HUES64 (cell line): ENCODE results near the gene SIK2.

Experiments
- H3K27ac ChIP-seq: 2 replicates; pipeline ENCODE4 v1.7.0; 2013; ENCODE audit warnings: low read depth, low read length, inconsistent platforms
- H3K27me3 ChIP-seq: 2 replicates; pipeline ENCODE4 v1.6.1; 2013; ENCODE audit warnings: mild to moderate bottlenecking, low read length; ENCODE audit not compliant: insufficient read depth
- H3K36me3 ChIP-seq: 2 replicates; pipeline ENCODE4 v1.6.1; 2013; ENCODE audit warnings: mild to moderate bottlenecking, low read length; ENCODE audit not compliant: insufficient read depth
- H3K4me1 ChIP-seq: 2 replicates; pipeline ENCODE4 v1.6.1; 2013; ENCODE audit warnings: mild to moderate bottlenecking, low read length, moderate library complexity; ENCODE audit not compliant: insufficient read depth
- H3K4me3 ChIP-seq: 2 replicates; pipeline ENCODE4 v1.5.1; 2013; ENCODE audit warnings: mild to moderate bottlenecking, low read length, moderate library complexity
- H3K9ac ChIP-seq: 2 replicates; pipeline ENCODE4 v1.6.1; 2013; ENCODE audit warnings: mild to moderate bottlenecking, low read depth, low read length
- H3K9me3 ChIP-seq: 2 replicates; pipeline ENCODE4 v1.6.1; 2013; ENCODE audit warnings: low read depth, low read length; ENCODE audit not compliant: insufficient read depth
- WGBS: fragments of 150-250, 120-280 bp; methylation state at CpG from one replicate; pipeline ENCODE4 v1.1.7; 2013; ENCODE audit warnings: missing lambda C conversion rate; 5-methylcytosine and 5-hydroxymethylcytosine counted together

SIK2 gene

GRCh38 chr11:111777094-111778046 lies 175.1 kb downstream of the SIK2 start:
- no peak overlapping the region for H3K9ac ChIP-seq
- no peaks in the 10 kb centered on the region for H3K4me1 ChIP-seq
- 95% methylated on average over 4 of the region's 4 CpGs for WGBS
- no peak overlapping the region for H3K27ac ChIP-seq
- no peaks in the 10 kb centered on the region for H3K36me3 ChIP-seq
- H3K4me3 ChIP-seq: no peak overlapping the region
- no peaks in the 10 kb centered on the region for H3K27me3 ChIP-seq
- H3K9me3 ChIP-seq: no peaks in the 10 kb centered on the region

- WGBS: 89% methylated on average over 3 of the region's 3 CpGs
- Histone ChIP-seq H3K27ac (no peak overlapping the region), H3K9me3 (no peaks in the 10 kb centered on the region), H3K9ac (no peak overlapping the region), H3K27me3 (no peaks in the 10 kb centered on the region), H3K4me1 (no peaks in the 10 kb centered on the region), H3K36me3 (no peaks in the 10 kb centered on the region), H3K4me3 (no peak overlapping the region)
Observed at GRCh38 chr11:111778047-111778558, 175.9 kb downstream of the SIK2 start.

DNA sequence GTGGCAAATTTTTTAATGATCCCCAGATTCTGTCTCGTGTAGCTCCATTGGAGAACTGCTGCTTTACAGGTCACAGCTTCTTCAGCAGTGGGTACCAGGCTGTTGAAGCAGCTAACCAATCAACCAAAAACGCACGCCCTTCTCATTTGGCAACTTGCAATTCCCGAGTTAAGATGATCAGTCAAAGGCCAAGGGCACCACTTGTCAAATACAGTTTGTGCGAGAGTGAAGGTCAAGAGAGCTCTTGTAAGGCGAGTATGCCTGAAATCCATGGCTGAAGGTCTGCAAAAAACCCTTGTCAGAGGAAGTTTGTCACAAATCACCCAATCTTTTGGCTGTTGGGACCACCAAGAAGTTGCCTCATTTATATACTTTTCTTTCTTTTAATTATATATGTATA lies 176.9 kb downstream of the SIK2 start:
- Histone ChIP-seq H3K4me3 (no peak overlapping the region), H3K27ac (no peak overlapping the region), H3K27me3 (no peaks in the 10 kb centered on the region), H3K9ac (no peak overlapping the region), H3K36me3 (no peaks in the 10 kb centered on the region), H3K9me3 (no peaks in the 10 kb centered on the region), H3K4me1 (no peaks in the 10 kb centered on the region)
- WGBS: 96% methylated on average over 6 of the region's 6 CpGs
